DND-41 (cell line): Measurements from ENCODE around the gene KRTAP13-1.

Experiments
- CTCF ChIP-seq: IDR thresholded peaks from 2 replicates; pipeline ENCODE4 v1.5.1; 2012; ENCODE audit warnings: borderline replicate concordance, low read length, moderate library complexity, mild to moderate bottlenecking; ENCODE audit not compliant: poor library complexity, severe bottlenecking; ENCODE audit errors: extremely low read depth
- EZH2 ChIP-seq: IDR thresholded peaks from 3 replicates; pipeline ENCODE4 v1.6.1; 2012; ENCODE audit warnings: borderline replicate concordance, low read depth, mild to moderate bottlenecking, moderate library complexity, low read length, inconsistent platforms; ENCODE audit not compliant: severe bottlenecking

GRCh38 chr21:30348506-30348905 is 47.3 kb upstream of the KRTAP13-1 start, which contains the start of gene KRTAP23-1:
- TF ChIP-seq CTCF (no peak), EZH2 (no peak)
